Rectal smooth muscle tissue (tissue), 1 donor: Measurements from ENCODE around the gene CCDC60.

ENCODE experiments used
- H3K27ac ChIP-seq: one replicate; pipeline ENCODE4 v1.7.0; 2013; ENCODE audit warnings: low read depth, low read length, inconsistent platforms
- H3K27me3 ChIP-seq: one replicate; pipeline ENCODE4 v1.7.0; 2013; ENCODE audit warnings: low read length; ENCODE audit not compliant: control insufficient read depth, insufficient read depth
- H3K36me3 ChIP-seq: one replicate; pipeline ENCODE4 v1.7.0; 2013; ENCODE audit warnings: low read length; ENCODE audit not compliant: control insufficient read depth, insufficient read depth
- H3K4me1 ChIP-seq: one replicate; pipeline ENCODE4 v1.7.0; 2013; ENCODE audit warnings: low read length; ENCODE audit not compliant: control insufficient read depth, insufficient read depth
- H3K4me3 ChIP-seq: one replicate; pipeline ENCODE4 v1.7.0; 2013; ENCODE audit warnings: low read length
- H3K9ac ChIP-seq: one replicate; pipeline ENCODE4 v1.7.0; 2013; ENCODE audit warnings: low read length

The CCDC60 gene

GRCh38 chr12:119311878-119312277 is 22.7 kb upstream of the CCDC60 start:
- H3K9ac ChIP-seq = no peak overlapping the region
- H3K27me3 ChIP-seq = no peaks in the 10 kb centered on the region
- H3K36me3 ChIP-seq = no peaks in the 10 kb centered on the region

GRCh38 chr12:119312904-119313303 is 21.6 kb upstream of the CCDC60 start:
- Histone ChIP-seq H3K9ac (no peak overlapping the region), H3K27me3 (no peaks in the 10 kb centered on the region), H3K4me3 (no peak overlapping the region), H3K36me3 (no peaks in the 10 kb centered on the region), H3K27ac (no peak overlapping the region), H3K4me1 (no peaks in the 10 kb centered on the region)

More at GRCh38 chr12:119311878-119312277, 22.7 kb upstream of the CCDC60 start:
- H3K27ac ChIP-seq = no peak overlapping the region
- H3K4me3 ChIP-seq = no peak overlapping the region
- no peaks in the 10 kb centered on the region for H3K4me1 ChIP-seq

GRCh38 chr12:119314290-119314689 is 20.2 kb upstream of the CCDC60 start:
- Histone ChIP-seq H3K4me3 (no peak overlapping the region), H3K9ac (no peak overlapping the region), H3K27me3 (no peaks in the 10 kb centered on the region), H3K36me3 (no peaks in the 10 kb centered on the region), H3K27ac (no peak overlapping the region), H3K4me1 (peaks cover under 1% of the 10 kb centered on the region)

DNA sequence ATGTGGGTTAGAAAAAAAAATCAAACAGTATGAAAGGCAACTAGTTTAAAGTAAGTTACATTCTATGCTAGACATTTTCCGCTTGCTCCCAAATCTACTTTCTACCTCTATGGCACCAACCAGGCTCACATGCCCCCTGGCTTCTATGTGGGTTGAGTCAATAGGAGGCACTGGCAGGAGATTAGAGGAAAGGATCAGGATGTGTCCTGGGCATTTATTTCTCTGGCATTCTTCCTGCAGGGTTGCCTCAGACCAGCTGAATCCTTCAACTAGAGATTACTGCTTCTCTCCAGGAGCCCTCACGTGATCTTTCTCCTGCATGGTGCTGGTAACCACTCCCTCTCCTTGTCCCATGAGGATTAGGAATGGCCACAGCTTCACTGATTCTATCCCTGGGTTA is 14.9 kb upstream of the CCDC60 start:
- Histone ChIP-seq H3K36me3 (no peaks in the 10 kb centered on the region), H3K27me3 (peaks cover 3% of the 10 kb centered on the region), H3K9ac (no peak overlapping the region), H3K4me1 (peaks cover 25% of the 10 kb centered on the region), H3K27ac (peak overlapping the region; percentile 66), H3K4me3 (no peak overlapping the region)

DNA sequence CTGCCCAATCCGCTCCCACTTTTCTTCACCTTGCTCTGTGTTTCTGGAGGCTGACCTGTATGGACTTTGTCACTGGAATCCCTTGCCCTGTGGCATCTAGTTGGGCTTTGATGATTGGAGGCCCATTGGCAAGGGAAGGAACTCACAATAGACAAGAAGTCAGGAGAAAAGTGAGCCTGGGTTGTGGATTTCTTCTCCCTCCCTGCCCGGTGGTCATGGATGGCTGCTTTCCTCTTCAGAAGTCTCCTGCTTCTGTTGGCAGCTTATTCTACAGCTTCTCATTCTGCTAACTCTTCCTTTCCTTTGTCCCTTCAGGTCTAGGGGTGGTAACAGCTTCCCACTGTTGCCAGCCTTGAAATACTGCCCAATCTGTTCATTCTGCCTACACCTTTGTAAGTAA is 13.9 kb upstream of the CCDC60 start:
- peak overlapping the region; percentile 56 for H3K27ac ChIP-seq
- peaks cover 33% of the 10 kb centered on the region for H3K4me1 ChIP-seq
- no peak overlapping the region for H3K4me3 ChIP-seq
- H3K9ac ChIP-seq = no peak overlapping the region
- H3K36me3 ChIP-seq = no peaks in the 10 kb centered on the region
- H3K27me3 ChIP-seq = peaks cover 3% of the 10 kb centered on the region

- Histone ChIP-seq H3K9ac (no peak overlapping the region), H3K27ac (peak overlapping the region; percentile 88), H3K4me1 (peaks cover 44% of the 10 kb centered on the region), H3K27me3 (peaks cover 3% of the 10 kb centered on the region), H3K4me3 (no peak overlapping the region), H3K36me3 (no peaks in the 10 kb centered on the region)
Observed at GRCh38 chr12:119322301-119322723, 12.2 kb upstream of the CCDC60 start.

- Histone ChIP-seq H3K9ac (no peak overlapping the region), H3K27me3 (peaks cover under 1% of the 10 kb centered on the region), H3K4me1 (peaks cover 39% of the 10 kb centered on the region), H3K27ac (peak overlapping the region; percentile 88), H3K36me3 (no peaks in the 10 kb centered on the region), H3K4me3 (no peak overlapping the region)
Observed at GRCh38 chr12:119325813-119326212, 8.7 kb upstream of the CCDC60 start.

- no peaks in the 10 kb centered on the region for H3K36me3 ChIP-seq
- peak overlapping the region; percentile 88 for H3K27ac ChIP-seq
- no peak overlapping the region for H3K9ac ChIP-seq
- peaks cover 39% of the 10 kb centered on the region for H3K4me1 ChIP-seq
- no peak overlapping the region for H3K4me3 ChIP-seq
- no peaks in the 10 kb centered on the region for H3K27me3 ChIP-seq
Observed at GRCh38 chr12:119326341-119326740, 8.2 kb upstream of the CCDC60 start.

GRCh38 chr12:119327471-119327870 is 7.1 kb upstream of the CCDC60 start:
- H3K4me1 ChIP-seq = peaks cover 36% of the 10 kb centered on the region
- H3K36me3 ChIP-seq = no peaks in the 10 kb centered on the region
- H3K27ac ChIP-seq = peak overlapping the region; percentile 88
- no peak overlapping the region for H3K4me3 ChIP-seq
- H3K27me3 ChIP-seq = no peaks in the 10 kb centered on the region
- no peak overlapping the region for H3K9ac ChIP-seq

DNA sequence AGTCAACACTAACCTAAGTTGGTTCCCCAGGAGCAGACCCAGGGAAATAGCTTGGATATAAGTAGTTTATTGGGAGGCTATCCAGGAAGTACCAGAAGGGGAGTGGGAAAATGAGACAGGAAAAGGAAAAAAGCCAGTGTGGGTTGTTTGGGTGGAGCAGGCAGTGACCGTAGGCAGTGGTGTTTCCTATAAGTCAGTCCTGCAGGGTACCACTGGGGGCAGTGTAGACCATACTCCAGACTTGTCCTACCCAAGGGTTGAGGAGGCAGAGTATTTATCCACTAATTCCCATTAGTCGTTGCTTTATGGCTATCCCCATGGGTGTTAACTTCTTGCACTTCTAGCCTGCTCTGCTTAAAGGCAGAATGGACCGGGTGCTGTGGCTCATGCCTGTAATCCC is 6.4 kb upstream of the CCDC60 start:
- peak overlapping the region; percentile 25 for H3K27ac ChIP-seq
- H3K4me1 ChIP-seq = peaks cover 34% of the 10 kb centered on the region
- H3K36me3 ChIP-seq = no peaks in the 10 kb centered on the region
- H3K4me3 ChIP-seq = no peak overlapping the region
- no peaks in the 10 kb centered on the region for H3K27me3 ChIP-seq
- H3K9ac ChIP-seq = no peak overlapping the region

DNA sequence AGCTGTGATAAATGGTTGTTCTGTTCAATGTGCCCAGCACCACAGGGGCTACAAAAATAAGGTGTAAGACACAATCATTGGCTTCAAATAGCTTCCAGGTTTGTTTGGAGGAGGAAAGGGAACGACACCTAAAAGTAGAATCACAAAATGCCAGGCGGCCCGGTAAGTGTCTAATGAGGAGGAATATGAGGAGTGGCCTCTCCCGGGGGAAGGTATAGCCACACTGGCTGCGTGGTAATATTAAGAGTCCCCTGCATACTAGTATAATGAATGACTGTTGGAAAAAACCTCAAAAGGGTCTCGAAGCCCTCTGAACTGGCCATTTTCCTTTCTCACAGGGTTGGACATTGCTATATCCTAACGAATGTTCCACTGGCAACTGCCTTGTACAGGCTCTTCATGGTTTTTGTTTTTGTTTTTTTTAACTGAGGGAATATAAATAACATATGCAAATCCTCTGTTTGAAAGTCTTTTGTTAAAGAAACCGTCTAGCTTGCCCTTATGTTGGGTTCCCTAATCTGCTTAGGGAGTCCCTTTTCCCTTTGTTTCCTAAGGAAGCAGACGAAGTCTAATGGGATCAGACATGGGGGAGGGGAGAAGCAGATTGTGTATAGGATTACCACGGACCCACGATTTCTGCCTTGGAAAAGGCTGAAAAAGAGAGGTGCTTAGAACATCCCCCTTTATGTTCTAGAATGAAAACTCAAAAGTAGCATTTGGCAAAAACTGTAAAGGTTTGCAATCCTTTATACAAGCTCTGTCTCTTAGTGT is 4.2 kb downstream of the CCDC60 start:
- H3K27ac ChIP-seq = no peak overlapping the region
- H3K9ac ChIP-seq = no peak overlapping the region
- no peaks in the 10 kb centered on the region for H3K27me3 ChIP-seq
- H3K4me1 ChIP-seq = no peaks in the 10 kb centered on the region
- H3K4me3 ChIP-seq = no peak overlapping the region
- no peaks in the 10 kb centered on the region for H3K36me3 ChIP-seq

- H3K9ac ChIP-seq = no peak overlapping the region
- H3K4me1 ChIP-seq = no peaks in the 10 kb centered on the region
- no peaks in the 10 kb centered on the region for H3K27me3 ChIP-seq
- no peak overlapping the region for H3K4me3 ChIP-seq
- H3K36me3 ChIP-seq = no peaks in the 10 kb centered on the region
- no peak overlapping the region for H3K27ac ChIP-seq
Observed at GRCh38 chr12:119340578-119340977, 6.0 kb downstream of the CCDC60 start.

- H3K4me3 ChIP-seq = no peak overlapping the region
- H3K27ac ChIP-seq = no peak overlapping the region
- no peak overlapping the region for H3K9ac ChIP-seq
- H3K36me3 ChIP-seq = no peaks in the 10 kb centered on the region
- no peaks in the 10 kb centered on the region for H3K4me1 ChIP-seq
- no peaks in the 10 kb centered on the region for H3K27me3 ChIP-seq
Observed at GRCh38 chr12:119341020-119341419, 6.5 kb downstream of the CCDC60 start.
